OCI-M2 (cell line): ENCODE data around the gene NFATC2IP.
"Not testable (repeated sequence)": the region's sequence is repeated elsewhere in the genome, so short reads cannot be mapped to it uniquely, and the experiment has no call there.

Source experiments
- DNase-seq: peaks from one replicate; lab custom pipeline; 2025; ENCODE audit not compliant: unreplicated experiment; lab: John Stamatoyannopoulos, UW

Gene NFATC2IP

DNA sequence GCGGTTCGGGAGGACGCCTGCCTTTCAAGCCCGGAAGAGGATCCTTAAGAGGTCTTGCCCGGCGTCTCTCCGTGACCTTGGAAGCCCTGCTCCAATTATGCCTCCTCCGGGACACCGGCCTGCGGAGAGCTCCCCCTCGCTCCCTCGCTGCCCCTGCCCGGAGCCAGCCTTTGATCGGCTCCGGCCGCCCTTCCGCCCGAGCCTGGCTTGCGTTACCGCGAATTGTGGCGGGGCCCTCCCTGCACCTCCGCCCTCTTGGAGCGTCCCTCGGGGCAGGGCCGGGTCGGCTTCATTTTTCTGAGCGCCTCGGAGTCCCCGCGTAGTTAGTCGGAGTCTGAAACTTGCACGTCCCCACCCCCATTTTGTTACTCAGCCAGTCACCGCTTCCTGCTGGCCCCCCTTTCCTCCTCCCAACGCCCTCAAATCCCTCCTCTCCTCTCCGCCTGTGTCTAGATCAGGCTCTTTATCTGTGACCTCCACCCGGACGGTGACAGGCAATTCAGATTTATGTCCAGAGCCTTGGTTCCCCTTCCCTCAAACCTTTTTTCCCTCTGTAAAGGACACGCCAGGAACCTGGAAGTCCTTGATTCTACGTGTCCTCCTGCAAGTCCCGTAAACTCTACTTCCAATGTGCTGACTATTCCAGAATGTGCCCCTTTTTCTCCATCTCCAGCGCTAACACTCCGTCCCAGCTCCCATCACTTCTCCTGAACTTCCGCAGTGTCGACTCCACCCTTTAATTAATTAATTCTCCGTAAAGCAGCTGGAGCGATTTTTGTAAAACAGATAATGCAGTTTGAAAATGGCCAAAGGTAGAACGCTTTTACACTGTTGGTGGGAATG is 25.1 kb upstream of the NFATC2IP start:
- DNase-seq: peak; percentile 47

DNA sequence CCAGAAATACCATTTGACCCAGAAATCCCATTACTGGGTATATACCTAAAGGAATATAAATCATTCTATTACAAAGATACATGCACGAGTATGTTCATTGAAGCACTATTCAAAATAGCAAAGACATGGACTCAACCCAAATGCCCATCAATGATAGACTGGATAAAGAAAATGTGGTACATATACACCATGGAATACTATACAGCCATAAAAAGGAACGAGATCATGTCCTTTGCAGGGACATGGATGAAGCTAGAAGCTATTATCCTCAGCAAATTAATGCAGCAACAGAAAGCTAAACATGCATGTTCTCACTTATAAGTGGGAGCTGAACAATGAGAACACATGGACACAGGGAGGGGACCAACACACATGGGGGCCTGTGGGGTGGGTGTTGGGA is 24.5 kb upstream of the NFATC2IP start:
- DNase-seq: not testable (repeated sequence)

DNA sequence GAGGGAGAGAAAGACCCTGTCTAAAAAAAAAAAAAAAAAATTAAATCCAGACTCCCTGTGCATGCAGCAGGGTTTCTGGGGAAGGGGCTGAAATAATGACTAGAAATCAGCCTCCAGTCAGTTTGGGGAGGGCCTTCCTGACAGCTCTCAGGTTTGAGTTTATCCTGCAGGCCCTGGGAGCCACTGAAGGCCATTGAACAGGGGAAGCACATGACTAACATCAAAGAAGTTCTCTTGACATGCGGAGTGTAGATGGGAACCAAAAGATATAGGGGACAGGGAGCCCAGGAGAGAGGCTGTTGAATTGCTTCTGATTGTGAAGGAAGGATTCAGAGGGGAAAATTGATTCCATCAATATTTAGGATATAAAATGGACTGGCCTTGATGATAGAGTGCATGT is 22.9 kb upstream of the NFATC2IP start:
- DNase-seq: no peak

DNA sequence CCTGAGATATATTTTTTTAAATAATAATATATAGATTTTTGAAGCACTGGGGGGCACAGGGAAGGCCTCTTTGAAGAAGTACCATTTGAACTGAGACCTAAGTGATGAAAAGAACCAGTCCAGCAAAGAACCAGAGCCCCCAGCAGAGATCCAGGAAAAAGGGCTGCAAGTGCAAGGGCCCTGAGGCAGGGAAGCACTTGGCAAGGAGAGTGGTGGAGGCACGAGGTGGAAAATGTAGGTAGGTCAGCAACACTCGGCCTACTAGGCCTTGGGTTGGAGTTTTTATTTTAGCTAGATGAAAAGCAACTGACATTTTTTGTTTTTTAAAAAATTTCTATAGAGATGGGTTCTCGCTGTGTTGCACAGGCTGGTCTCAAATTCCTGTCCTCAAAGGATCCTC is 20.5 kb upstream of the NFATC2IP start:
- no peak for DNase-seq

DNA sequence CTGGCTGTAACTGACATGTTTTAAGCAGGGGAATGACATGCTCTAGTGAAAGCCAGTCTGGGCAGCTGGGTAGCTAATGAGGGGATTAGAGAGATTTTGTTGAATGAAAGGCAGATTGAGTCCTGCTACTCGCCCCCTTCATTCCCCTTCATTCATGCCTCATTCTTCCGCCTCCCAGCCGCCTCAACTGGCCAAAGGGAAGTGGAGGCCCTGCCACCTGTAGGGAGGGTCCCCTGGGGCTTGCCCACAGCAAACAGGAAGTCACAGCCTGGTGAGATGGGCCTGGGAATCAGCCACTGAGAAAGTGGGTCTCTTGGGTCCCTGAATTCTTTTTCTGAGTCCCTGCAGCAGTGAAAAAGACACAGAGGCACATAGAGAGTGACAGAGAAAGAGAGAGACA is 20.1 kb upstream of the NFATC2IP start:
- no peak for DNase-seq

DNA sequence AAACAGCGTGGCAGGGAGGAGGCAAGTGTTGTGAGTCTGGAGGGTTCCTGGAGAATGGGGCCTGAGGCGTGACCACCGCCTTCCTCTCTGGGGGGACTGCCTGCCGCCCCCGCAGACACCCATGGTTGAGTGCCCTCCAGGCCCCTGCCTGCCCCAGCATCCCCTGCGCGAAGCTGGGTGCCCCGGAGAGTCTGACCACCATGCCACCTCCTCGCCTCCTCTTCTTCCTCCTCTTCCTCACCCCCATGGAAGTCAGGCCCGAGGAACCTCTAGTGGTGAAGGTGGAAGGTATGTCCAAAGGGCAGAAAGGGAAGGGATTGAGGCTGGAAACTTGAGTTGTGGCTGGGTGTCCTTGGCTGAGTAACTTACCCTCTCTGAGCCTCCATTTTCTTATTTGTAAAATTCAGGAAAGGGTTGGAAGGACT is 18.9 kb upstream of the NFATC2IP start, which contains the start of gene CD19:
Gene CD19 (plus strand): TSS at position 171 of the 425 bp plus-strand sequence. CDS start 30 bp downstream, at position 201.
- no peak for DNase-seq

DNA sequence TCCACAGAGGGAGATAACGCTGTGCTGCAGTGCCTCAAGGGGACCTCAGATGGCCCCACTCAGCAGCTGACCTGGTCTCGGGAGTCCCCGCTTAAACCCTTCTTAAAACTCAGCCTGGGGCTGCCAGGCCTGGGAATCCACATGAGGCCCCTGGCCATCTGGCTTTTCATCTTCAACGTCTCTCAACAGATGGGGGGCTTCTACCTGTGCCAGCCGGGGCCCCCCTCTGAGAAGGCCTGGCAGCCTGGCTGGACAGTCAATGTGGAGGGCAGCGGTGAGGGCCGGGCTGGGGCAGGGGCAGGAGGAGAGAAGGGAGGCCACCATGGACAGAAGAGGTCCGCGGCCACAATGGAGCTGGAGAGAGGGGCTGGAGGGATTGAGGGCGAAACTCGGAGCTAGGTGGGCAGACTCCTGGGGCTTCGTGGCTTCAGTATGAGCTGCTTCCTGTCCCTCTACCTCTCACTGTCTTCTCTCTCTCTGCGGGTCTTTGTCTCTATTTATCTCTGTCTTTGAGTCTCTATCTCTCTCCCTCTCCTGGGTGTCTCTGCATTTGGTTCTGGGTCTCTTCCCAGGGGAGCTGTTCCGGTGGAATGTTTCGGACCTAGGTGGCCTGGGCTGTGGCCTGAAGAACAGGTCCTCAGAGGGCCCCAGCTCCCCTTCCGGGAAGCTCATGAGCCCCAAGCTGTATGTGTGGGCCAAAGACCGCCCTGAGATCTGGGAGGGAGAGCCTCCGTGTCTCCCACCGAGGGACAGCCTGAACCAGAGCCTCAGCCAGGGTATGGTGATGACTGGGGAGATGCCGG is 18.2 kb upstream of the NFATC2IP start:
- no peak for DNase-seq

DNA sequence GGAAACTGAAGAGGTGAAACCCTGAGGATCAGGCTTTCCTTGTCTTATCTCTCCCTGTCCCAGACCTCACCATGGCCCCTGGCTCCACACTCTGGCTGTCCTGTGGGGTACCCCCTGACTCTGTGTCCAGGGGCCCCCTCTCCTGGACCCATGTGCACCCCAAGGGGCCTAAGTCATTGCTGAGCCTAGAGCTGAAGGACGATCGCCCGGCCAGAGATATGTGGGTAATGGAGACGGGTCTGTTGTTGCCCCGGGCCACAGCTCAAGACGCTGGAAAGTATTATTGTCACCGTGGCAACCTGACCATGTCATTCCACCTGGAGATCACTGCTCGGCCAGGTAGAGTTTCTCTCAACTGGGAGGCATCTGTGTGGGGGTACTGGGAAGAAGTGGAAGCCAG is 17.6 kb upstream of the NFATC2IP start:
- no peak for DNase-seq

DNA sequence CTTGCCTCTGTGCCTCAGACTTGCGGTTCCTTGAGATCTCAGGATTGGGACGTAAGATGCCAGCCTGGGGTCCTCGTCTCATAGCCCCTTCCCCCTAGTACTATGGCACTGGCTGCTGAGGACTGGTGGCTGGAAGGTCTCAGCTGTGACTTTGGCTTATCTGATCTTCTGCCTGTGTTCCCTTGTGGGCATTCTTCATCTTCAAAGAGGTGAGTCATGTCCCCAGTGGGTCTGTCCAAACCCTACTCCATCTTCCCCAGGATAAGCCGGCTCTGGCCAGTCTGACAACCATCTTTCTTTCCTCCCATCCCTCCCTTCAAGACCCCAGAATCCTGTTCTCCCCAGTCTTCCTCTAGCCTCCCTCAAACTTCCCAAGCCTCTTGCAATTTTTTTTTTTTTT is 15.4 kb upstream of the NFATC2IP start:
- DNase-seq: no peak

DNA sequence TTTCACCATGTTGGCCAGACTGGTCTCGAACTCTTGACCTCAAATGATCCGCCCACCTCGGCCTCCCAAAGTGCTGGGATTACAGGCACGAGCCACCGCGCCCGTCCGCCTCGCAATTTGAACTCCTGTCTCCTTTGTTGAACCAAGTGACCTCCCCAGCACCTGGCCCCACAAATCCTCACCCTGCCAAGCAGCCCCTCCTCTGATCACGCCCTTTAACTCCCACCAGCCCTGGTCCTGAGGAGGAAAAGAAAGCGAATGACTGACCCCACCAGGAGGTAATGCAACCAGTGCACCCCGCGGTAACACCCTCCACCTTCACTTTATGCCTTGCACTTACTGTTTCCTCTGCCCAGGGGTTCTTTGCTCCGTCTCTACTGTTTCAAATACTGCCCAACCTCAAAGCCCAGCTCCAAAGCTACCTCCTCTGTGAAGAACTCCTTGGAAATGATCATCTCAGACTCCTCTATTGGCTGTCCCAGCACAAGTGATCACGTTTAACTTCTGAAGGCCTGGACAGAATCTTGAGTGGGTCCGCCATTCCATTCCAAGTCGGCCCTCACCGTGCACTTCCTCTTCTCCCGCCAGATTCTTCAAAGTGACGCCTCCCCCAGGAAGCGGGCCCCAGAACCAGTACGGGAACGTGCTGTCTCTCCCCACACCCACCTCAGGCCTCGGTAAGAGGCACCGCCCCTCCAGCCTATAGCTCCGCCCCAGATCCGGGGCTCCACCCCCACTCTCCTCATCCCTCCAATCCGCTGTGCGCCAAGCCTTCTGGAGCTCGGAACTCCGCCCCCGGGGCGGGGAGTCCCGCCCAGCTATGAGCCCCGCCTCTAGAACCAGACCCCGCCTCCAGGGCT is 14.6 kb upstream of the NFATC2IP start:
- peak; percentile 53 for DNase-seq

DNA sequence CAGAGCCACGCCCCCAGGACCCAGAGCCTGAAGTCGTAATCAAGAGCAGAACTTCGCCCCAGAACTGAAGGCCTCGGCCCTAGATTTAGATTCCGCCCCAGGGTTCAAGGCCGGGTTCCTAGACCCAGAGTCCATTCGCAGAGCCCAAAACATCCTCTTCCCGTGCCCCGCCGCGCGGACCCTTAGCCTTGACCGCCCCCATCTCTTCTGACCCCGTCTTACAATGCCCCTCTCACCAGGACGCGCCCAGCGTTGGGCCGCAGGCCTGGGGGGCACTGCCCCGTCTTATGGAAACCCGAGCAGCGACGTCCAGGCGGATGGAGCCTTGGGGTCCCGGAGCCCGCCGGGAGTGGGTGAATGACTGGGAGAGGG is 14.0 kb upstream of the NFATC2IP start:
- no peak for DNase-seq

DNA sequence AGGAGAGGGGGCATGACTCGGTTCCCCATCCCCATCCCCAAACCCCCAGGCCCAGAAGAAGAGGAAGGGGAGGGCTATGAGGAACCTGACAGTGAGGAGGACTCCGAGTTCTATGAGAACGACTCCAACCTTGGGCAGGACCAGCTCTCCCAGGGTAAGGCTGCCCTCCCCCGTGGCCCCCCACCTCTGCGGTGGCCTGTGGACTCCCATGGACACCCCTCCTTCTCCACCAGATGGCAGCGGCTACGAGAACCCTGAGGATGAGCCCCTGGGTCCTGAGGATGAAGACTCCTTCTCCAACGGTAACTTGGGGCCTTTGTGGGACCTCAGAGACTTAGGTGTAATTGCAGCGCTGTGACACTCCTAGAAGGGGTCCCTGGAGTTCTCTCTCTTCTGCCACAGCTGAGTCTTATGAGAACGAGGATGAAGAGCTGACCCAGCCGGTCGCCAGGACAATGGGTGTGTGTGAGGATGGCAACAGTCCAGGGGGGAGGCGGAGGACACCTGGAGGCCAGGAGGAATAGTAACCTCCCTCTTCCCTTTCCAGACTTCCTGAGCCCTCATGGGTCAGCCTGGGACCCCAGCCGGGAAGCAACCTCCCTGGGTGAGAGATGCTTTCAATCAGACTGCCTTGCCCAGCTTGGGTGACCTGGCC is 13.4 kb upstream of the NFATC2IP start:
- DNase-seq: no peak

DNA sequence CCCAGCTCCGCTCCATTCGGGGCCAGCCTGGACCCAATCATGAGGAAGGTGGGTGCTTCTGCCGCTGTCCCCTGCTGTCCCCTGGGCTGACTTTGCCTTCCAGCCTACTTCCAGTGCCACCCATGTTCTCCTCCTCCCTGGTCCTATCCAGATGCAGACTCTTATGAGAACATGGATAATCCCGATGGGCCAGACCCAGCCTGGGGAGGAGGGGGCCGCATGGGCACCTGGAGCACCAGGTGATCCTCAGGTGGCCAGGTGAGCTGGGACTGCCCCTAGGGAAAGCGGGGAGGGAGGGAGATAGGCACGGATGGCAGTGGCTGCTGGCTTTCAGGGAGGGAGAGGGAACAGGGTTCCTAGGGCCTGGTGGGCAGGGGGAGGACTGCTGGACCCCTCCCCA is 12.0 kb upstream of the NFATC2IP start:
- DNase-seq: no peak

DNA sequence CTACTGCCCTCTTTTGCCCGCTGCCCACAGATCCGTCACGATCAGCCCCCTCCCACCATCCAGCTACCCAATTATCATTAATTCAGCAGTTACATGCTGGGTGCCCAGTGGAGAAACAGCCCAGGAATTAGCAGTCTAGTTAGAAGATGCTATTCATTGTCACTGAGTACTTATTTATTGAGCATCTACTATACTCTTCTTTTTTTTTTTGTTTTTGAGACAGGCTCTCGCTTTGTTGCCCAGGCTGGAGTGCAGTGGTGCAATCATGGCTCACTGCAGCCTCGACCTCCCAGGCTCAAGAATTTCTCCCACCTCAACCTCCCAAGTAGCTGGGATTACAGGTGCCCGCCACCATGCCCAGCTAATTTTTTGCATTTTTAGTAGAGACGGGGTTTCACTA is 10.9 kb upstream of the NFATC2IP start:
- DNase-seq: not testable (repeated sequence)

DNA sequence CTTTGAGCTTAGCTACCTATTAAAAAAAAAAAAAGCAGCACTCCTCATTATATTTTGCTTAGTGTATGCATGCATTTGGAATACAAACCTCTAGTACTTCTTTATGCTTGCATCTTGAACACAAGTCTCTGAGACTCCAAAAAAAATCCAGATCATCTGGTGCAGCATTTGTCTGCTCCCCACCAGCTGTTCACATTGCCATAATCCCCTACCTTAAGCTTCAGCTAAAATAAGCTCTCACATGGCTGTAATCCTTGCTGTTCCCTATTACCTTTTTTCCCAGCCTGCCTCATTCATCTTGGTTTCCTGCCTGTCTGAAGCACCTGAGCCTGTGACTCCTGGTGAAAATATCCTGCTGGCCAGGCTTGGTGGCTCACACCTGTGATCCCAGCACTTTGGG is 7.5 kb upstream of the NFATC2IP start:
- no peak for DNase-seq

DNA sequence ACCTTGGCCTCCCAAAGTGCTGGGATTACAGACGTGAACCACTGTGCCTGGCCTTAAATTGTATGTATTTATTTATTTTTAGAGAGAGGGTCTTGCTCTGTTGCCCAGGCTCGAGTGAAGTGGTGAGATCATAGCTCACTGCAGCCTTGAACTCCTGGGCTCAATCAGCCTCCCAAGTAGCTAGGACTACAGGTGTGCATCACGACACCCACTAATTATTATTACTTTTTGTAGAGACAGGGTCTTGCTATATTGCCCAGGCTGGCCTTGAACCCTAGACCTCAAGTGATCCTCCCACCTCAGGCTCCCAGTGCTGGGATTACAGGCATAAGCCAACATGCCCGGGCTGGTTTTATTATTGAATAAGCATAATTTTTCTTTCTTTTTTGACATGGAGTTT is 4.1 kb upstream of the NFATC2IP start:
- DNase-seq: no peak

DNA sequence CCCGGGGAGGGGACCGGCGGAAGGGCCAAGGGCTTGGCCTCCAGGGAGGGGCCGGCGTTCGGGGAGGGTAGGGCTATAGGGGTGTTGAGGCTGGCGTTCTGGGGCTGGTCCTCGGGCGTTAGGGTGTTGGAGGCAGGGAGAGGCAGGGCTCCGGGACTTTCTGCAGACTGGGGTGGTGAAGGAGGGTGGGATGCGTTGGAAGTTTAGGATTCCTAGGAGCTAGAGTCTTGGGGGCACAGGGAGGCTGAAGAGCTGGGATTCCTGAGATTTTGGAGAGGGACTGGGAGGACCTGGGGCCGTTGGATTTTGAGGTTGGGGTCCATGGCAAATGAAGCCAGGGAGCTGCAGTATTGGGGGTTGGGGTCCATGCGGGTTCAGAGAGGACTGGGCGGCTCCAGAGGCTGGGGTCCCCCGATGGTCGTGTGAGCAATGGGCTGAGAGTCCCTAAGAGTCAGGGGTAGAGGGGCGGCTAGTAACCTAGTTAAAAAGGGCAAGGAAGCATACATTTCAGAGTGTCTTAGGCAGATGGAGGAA is 740 bp downstream of the NFATC2IP start:
- DNase-seq: no peak

DNA sequence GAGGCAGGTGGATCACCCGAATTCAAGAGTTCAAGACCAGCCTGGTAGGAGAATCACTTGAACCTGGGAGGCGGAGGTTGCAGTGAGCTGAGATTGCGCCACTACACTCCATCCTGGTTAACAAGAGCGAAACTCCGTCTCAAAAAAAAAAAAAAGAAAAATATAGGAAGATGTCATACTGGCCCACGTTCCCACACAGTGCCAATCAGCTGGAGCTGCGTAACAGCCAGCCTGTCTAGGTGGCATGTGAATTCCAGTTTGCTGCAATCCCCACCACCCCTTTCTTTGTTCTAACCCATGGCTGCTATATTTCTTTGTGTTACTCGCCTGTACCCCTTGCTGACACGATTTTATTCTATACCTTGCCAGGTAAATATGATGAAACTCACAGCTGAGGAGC is 7.5 kb downstream of the NFATC2IP start:
- DNase-seq: no peak

DNA sequence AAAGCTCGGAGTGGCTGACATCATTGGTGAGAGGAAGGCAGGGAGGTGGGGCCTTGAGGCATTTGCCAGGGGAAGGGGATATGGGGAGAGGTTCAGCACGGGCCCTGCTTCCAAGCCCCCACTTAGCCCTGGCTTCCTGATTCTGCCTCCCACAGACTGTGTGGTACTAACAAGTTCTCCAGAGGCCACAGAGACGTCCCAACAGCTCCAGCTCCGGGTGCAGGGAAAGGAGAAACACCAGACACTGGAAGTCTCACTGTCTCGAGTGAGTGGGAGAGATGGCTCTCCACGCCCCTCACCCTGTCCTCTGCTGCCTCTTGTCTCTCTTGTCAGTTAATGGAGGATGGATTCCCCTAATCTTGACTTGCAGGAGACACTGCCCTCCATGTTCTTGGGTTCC is 8.1 kb downstream of the NFATC2IP start:
- DNase-seq: no peak

DNA sequence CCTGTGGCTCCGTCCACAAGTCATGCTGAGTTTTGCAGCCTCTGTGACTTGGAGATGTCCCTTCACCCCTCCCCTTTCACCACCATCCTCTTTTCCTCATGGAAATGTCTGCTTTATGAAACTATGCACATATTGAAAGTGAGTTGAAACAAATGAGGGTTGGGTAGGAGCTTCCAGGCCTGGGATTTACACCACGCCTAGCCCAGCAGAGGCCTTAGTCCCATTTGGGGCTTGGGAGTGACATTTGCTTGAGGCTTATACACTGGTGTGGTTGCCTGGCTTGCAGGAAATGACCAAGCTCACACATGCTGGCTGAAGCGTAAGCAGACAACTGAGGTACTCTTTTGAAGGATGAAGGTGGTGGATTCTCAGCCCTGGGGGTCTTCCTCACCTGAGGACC is 13.3 kb downstream of the NFATC2IP start:
- DNase-seq: no peak

DNA sequence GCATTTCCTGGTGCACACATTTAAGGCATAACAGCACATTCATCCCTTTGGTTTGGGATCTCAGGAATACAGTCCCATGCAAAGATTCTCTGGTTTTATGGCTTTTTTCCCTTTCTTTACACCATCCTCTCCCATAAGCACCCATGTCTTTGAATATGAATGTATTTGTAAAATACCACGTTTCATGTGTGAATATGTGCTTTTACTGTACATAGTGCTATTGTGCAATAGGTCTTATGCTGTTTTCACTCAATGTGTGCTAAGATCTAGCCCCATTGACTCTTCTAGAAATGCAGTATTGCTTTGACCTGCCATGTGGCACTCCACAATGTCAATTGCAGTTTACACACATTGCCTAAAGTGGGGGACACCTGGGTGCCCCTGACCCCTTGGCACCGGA is 13.8 kb downstream of the NFATC2IP start:
- no peak for DNase-seq
